ENCODE measurements around the gene UFSP1.

DNA sequence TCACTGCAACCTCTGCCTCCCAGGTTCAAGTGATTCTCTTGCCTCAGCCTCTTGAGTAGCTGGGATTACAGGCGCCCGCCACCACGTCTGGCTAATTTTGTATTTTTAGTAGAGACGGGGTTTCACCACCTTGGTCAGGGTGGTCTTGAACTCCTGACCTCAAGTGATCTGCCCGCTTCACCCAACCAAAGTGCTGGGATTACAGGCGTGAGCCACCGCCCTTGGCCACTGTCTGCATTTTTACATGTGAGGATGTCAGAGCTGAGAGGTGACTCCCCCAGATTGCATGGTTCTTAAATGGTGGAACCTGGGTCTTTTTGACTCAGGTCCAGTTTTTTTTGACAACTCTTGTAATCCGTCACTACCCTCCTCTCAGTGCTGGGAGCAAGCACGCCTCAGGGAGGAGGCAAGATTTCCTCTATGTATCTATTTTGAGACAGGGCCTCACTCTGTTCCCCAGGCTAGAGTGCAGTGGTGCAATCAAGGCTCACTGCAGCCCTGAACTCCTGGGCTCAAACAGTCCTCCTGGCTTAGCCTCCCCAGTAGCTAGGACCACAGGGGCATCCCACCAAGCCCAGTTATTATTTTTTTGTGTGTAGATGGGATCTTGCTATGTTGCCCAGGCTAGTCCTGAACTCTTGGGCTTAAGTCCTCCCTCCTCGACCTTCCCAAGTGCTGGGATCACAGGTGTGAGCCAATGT, 15.8 kb downstream of the UFSP1 start:
- TF ChIP-seq POLR2A (IDR thresholded peaks at IDR 0.05) (no peak), EP300 (IDR thresholded peaks at IDR 0.05) (no peak)
- TF ChIP-seq, protein P1, sequence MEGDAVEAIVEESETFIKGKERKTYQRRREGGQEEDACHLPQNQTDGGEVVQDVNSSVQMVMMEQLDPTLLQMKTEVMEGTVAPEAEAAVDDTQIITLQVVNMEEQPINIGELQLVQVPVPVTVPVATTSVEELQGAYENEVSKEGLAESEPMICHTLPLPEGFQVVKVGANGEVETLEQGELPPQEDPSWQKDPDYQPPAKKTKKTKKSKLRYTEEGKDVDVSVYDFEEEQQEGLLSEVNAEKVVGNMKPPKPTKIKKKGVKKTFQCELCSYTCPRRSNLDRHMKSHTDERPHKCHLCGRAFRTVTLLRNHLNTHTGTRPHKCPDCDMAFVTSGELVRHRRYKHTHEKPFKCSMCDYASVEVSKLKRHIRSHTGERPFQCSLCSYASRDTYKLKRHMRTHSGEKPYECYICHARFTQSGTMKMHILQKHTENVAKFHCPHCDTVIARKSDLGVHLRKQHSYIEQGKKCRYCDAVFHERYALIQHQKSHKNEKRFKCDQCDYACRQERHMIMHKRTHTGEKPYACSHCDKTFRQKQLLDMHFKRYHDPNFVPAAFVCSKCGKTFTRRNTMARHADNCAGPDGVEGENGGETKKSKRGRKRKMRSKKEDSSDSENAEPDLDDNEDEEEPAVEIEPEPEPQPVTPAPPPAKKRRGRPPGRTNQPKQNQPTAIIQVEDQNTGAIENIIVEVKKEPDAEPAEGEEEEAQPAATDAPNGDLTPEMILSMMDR (IDR thresholded peaks at IDR 0.05) = no peak

All from sigmoid colon (tissue), 4 donors.